Naive thymus-derived CD4-positive, alpha-beta T cell (primary cell): Measurements from ENCODE around the gene TRIP13. TPM values are rescaled to one million over a fixed set of nuclear protein-coding genes. Genes with fewer than 3 reads are reported as not detected.

ENCODE experiments used
- ATAC-seq: fragments of 150-1000 bp; cut with Tn5 transposase; 2 replicates; pipeline ENCODE4 v1.10.0; 2021; ENCODE audit warnings: mild to moderate bottlenecking, moderate library complexity
- CTCF ChIA-PET: fragments of 350-600 bp; sonication (Branson Sonifier 250); formaldehyde crosslinking; loops from one replicate; lab custom pipeline; 2021; ENCODE audit warnings: antibody characterized with exemption; lab: Charles Lee
- POLR2A ChIA-PET: fragments of 350-600 bp; sonication (Branson Sonifier 250); formaldehyde crosslinking; loops from one replicate; lab custom pipeline; 2021; ENCODE audit warnings: antibody characterized with exemption, inconsistent platforms; lab: Charles Lee
- DNase-seq, 9 donors: peaks; one replicate each; pipeline versions ENCODE4 v3.0.0 to v3.0.0-alpha.2; 2020 to 2022; ENCODE audit warnings: mixed read lengths in 1 of 9
- H3K27ac ChIP-seq: one replicate; pipeline ENCODE4 v1.7.0; 2013; ENCODE audit warnings: mild to moderate bottlenecking, low read depth, low read length, moderate library complexity
- H3K27me3 ChIP-seq, 2 donors: one replicate each; pipeline ENCODE4 v1.7.0; 2013; ENCODE audit warnings: low read length in 2 of 2, mild to moderate bottlenecking in 2 of 2, moderate library complexity in 2 of 2; ENCODE audit not compliant: control insufficient read depth in 2 of 2, insufficient read depth in 2 of 2
- H3K36me3 ChIP-seq, 3 experiments: 1 replicate in 2 of 3; 2 replicates in 1 of 3; pipeline ENCODE4 v1.7.0; 2013; ENCODE audit warnings: low read length in 3 of 3, mild to moderate bottlenecking in 3 of 3, moderate library complexity in 1 of 3; ENCODE audit not compliant: insufficient read depth in 3 of 3, control insufficient read depth in 2 of 3
- H3K4me1 ChIP-seq, 2 donors: one replicate each; pipeline ENCODE4 v1.7.0; 2013; ENCODE audit warnings: low read length in 2 of 2, mild to moderate bottlenecking in 2 of 2, moderate library complexity in 1 of 2; ENCODE audit not compliant: control insufficient read depth in 2 of 2, insufficient read depth in 2 of 2
- H3K4me3 ChIP-seq: 2 replicates; pipeline ENCODE4 v1.7.0; 2013; ENCODE audit warnings: mild to moderate bottlenecking, low read length
- H3K9me3 ChIP-seq, 3 experiments: 1 replicate in 2 of 3; 2 replicates in 1 of 3; pipeline ENCODE4 v1.7.0; 2013; ENCODE audit warnings: low read length in 3 of 3; ENCODE audit not compliant: control insufficient read depth in 2 of 3
- H3K27ac Mint-ChIP-seq, 9 donors: one replicate each; pipeline ENCODE4 v1.8.0; 2020 to 2022; ENCODE audit warnings: mixed read lengths in 9 of 9, mild to moderate bottlenecking in 8 of 9, moderate library complexity in 5 of 9, inconsistent platforms in 2 of 9
- H3K27me3 Mint-ChIP-seq, 5 donors: one replicate each; pipeline ENCODE4 v1.8.0; 2021 to 2022; ENCODE audit warnings: mixed read lengths in 5 of 5, mild to moderate bottlenecking in 1 of 5
- H3K36me3 Mint-ChIP-seq, 5 donors: one replicate each; pipeline ENCODE4 v1.8.0; 2020 to 2022; ENCODE audit warnings: mixed read lengths in 5 of 5, mild to moderate bottlenecking in 3 of 5, inconsistent platforms in 1 of 5
- H3K4me1 Mint-ChIP-seq, 7 donors: one replicate each; pipeline ENCODE4 v1.8.0; 2020 to 2022; ENCODE audit warnings: mixed read lengths in 7 of 7, mild to moderate bottlenecking in 3 of 7, inconsistent platforms in 1 of 7
- H3K4me3 Mint-ChIP-seq, 10 donors: one replicate each; pipeline ENCODE4 v1.8.0; 2020 to 2022; ENCODE audit warnings: mild to moderate bottlenecking in 10 of 10, mixed read lengths in 10 of 10, moderate library complexity in 6 of 10, inconsistent platforms in 2 of 10
- H3K9me3 Mint-ChIP-seq, 11 donors: one replicate each; pipeline ENCODE4 v1.8.0; 2020 to 2022; ENCODE audit warnings: mixed read lengths in 11 of 11, mild to moderate bottlenecking in 4 of 11, inconsistent platforms in 1 of 11, moderate library complexity in 1 of 11
- intact Hi-C, 2 donors: fragments of 100-400 bp; cut with micrococcal nuclease; formaldehyde crosslinking; loops; one replicate each; pipeline ENCODE4 v1.15.1; 2023
- polyA plus RNA-seq, 2 donors: library from polyadenylated mRNA; unstranded; fragments of 300-500 nt; fragmentation: Illumina TruSeq; gene quantifications; one replicate each; pipeline ENCODE4 v1.2.3, GENCODE V29; 2021
- total RNA-seq, 6 experiments: library from RNA in 5 of 6; stranded (reverse) in 5 of 6; gene quantifications; 1 replicate in 5 of 6; 2 replicates in 1 of 6; pipeline ENCODE4 v1.2.3 and lab custom pipeline; 2021 to 2026

The TRIP13 gene
- total and polyA plus RNA-seq, 7 experiments from 2014 or later: 0.39 to 23.5 (median 0.57) TPM; not detected in 1

DNA sequence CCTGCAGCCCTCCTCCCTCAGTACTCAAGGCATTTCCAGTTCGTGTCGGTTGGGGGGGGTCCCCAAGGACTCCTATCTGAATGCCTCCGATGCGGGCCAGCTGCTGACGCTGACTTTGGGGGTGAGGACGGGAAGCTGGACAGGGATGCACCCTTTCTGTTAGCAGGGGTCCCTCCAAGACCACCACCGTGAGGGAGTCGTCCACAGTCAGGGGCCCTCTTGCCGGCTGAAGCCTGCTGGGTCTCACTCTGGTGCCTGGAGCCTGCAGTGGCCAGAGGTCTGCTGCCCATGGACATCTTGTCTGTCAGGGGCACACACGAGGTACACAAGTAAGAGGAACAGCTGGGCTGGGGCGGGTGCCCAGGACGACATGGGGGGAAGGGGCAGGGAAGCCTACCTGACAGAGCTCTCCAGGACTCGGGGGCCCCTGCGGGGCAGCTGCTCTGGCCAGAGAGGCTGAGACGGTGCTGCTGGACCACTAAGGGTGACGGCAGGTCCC is 32.8 kb upstream of the TRIP13 start:
- Mint-ChIP-seq H3K4me3 (no peak overlapping the region), H3K4me1 (peaks cover 0 to 6% (median 0%) of the 10 kb centered on the region in 7 donors), H3K36me3 (peaks cover 0 to 7% (median 3%) of the 10 kb centered on the region in 5 donors), H3K9me3 (no peaks in the 10 kb centered on the region), H3K27me3 (no peaks in the 10 kb centered on the region), H3K27ac (no peak overlapping the region)
- DNase-seq: no peak
- H3K9me3 ChIP-seq: no peaks in the 10 kb centered on the region
- H3K27me3 ChIP-seq: no peaks in the 10 kb centered on the region
- H3K27ac ChIP-seq: no peak overlapping the region
- CTCF ChIA-PET: interaction anchor here (0.9 kb wide), 1 partner anchor 43 kb away, joined by 3 read pairs; no protein-coding TSS in a partner anchor
- no peak for ATAC-seq
- POLR2A ChIA-PET: no interaction called here
- no peaks in the 10 kb centered on the region for H3K4me1 ChIP-seq
- H3K36me3 ChIP-seq: peaks cover 0 to 33% (median 9%) of the 10 kb centered on the region in 3 experiments
- H3K4me3 ChIP-seq: no peak overlapping the region
- intact Hi-C loops: no loop called here

DNA sequence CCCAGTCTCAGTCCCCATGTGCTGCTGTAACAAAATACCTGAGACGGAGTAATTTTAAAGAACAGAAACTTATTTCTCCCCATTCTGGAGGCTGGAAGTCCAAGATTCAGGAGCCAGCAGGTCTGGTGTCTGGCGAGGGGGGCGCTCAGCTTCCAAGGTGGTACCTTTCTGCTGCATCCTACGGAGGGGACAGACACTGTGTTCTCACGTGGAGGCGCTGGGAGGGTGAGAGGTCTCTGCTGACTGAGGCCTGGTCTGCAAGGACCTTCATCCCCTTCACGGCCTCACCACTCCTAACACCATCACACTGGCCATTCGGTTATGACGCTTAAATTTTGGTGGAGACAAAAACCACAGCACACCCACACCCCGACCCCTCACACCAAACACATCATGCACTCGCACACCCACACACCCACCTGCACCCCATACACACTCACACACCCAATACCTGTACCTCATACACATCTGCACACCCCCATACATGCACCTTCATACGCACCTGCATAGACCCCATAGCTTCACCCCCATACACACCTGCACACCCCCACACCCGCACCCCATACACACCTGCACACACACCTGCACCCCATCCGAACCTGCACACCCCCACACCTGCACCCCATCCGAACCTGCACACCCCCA is 32.1 kb upstream of the TRIP13 start:
- peak overlapping the region in 1 of 9 donors; percentile 30 for H3K27ac Mint-ChIP-seq
- H3K4me1 ChIP-seq: no peaks in the 10 kb centered on the region
- peaks cover 0 to 6% (median 0%) of the 10 kb centered on the region in 7 donors for H3K4me1 Mint-ChIP-seq
- peaks cover 0 to 41% (median 10%) of the 10 kb centered on the region in 3 experiments for H3K36me3 ChIP-seq
- intact Hi-C loops: no loop called here
- no peaks in the 10 kb centered on the region for H3K27me3 Mint-ChIP-seq
- peak; percentile 10 for ATAC-seq
- ChIA-PET CTCF (interaction anchor here (0.6 to 0.9 kb wide), 2 partner anchors 10 to 42 kb away, joined by 3 read pairs; no protein-coding TSS in a partner anchor), POLR2A (no interaction called here)
- H3K27me3 ChIP-seq: no peaks in the 10 kb centered on the region
- peaks cover 0 to 7% (median 3%) of the 10 kb centered on the region in 5 donors for H3K36me3 Mint-ChIP-seq
- peak overlapping the region in 1 of 10 donors; percentile 8 for H3K4me3 Mint-ChIP-seq
- H3K27ac ChIP-seq: no peak overlapping the region
- no peaks in the 10 kb centered on the region for H3K9me3 ChIP-seq
- DNase-seq: no peak
- no peak overlapping the region for H3K4me3 ChIP-seq
- H3K9me3 Mint-ChIP-seq: no peaks in the 10 kb centered on the region

DNA sequence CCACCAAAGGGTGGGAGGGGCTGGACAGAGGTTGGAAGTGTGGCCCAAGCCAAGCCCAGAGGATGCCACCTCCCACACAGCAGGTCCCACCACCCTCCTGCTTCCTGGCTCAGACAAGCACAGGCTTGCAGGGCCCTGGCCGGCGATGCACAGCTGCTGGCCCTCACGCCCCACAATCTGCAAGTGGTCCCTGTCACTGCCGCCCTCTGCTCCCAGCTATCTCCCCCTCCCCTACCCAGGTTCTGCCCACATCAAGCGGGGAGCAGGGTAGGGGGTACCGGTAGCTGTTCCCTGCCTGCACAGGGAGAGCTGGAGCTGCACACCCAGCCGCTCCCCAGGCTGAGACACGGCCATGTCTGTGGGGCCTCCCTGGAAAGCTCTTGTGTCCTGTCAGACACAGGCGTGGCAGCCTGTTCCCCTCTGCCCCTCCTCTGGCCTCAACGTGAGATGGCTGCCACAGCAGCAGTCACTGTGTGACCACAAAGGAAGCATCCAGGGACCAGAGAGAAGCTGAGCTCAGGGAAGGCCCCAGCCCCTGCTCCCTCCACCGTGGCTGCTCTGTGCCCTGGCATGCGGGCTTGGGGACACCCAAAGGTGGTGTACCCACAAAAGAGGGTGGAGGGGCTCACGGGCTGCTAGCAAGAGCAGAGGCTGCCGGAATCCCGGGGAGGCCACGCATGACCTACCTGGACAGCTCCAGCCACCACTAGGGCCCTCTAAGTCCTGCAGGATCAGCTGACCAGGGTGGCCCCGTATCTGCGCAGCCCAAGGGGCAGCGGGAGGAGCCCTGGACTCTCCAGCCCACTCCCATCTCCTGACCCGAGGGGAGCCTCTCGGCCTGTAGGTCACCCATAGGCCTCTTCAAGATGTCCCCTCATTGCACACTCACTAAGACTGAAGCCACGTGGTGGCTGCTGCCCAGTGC is 31.0 kb upstream of the TRIP13 start:
- no peak for DNase-seq
- POLR2A ChIA-PET: no interaction called here

DNA sequence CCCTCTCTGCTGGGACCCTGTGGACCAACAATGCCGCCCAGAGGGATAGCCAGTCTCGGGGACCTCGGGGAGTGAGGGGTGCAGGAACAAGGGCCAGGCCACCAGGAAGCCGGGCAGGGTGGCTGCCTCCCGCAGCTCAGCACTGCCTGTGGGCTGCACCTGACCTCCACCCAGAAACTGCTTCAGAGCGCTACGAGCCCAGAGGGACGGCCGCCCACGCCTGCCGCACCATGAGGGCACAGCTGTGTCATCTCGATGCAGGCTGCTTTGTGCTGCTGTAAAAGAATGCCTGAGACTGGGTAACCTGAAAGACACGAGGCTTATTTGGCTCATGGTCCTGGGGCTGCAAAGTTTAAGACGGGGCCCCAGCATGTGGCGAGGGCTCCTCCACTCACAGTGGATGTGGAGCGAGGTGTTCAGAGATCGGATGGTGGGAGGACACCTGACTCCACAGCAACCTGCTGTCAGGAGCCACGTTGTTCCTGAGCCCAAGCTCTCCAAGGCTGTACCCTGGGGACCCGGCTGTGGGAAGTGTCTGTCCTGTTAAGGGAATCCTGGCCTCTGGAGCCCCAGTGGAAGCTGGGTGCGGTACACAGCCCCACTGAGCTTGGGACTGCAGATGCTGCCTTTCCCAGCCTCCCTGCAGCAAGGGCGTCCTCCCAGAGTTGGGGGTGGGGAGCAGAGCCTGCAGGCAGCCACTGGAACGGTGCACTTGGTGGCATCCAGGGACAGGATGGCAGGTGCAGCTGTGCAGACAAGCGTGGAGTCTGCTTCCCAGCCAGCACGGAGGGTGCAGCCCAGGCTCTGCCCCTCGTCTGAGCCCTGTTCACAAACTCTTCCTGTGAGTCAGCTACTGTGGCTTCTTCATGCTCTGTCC is 30.1 kb upstream of the TRIP13 start:
- H3K9me3 ChIP-seq: no peaks in the 10 kb centered on the region
- intact Hi-C loops: no loop called here
- no peak overlapping the region for H3K4me3 ChIP-seq
- no peak overlapping the region for H3K4me3 Mint-ChIP-seq
- peaks cover 5 to 22% (median 11%) of the 10 kb centered on the region in 5 donors for H3K36me3 Mint-ChIP-seq
- H3K9me3 Mint-ChIP-seq: no peaks in the 10 kb centered on the region
- no peaks in the 10 kb centered on the region for H3K27me3 Mint-ChIP-seq
- peaks cover 0 to 6% (median 0%) of the 10 kb centered on the region in 7 donors for H3K4me1 Mint-ChIP-seq
- no peaks in the 10 kb centered on the region for H3K27me3 ChIP-seq
- peaks cover 0 to 61% (median 13%) of the 10 kb centered on the region in 3 experiments for H3K36me3 ChIP-seq
- ChIA-PET POLR2A (no interaction called here), CTCF (interaction anchor here (0.5 kb wide), 1 partner anchor 354 kb away, joined by 3 read pairs; no protein-coding TSS in a partner anchor)
- H3K27ac Mint-ChIP-seq: no peak overlapping the region
- DNase-seq (no peak), ATAC-seq (no peak)
- H3K4me1 ChIP-seq: no peaks in the 10 kb centered on the region
- H3K27ac ChIP-seq: no peak overlapping the region

More for the DNA sequence above, 31.0 kb upstream of the TRIP13 start:
- Histone ChIP-seq H3K4me3 (no peak overlapping the region), H3K27ac (no peak overlapping the region), H3K4me1 (no peaks in the 10 kb centered on the region), H3K36me3 (peaks cover 0 to 52% (median 13%) of the 10 kb centered on the region in 3 experiments), H3K27me3 (no peaks in the 10 kb centered on the region), H3K9me3 (no peaks in the 10 kb centered on the region)
- Mint-ChIP-seq H3K9me3 (no peaks in the 10 kb centered on the region), H3K4me3 (no peak overlapping the region), H3K36me3 (peaks cover 3 to 13% (median 10%) of the 10 kb centered on the region in 5 donors), H3K4me1 (peaks cover 0 to 6% (median 0%) of the 10 kb centered on the region in 7 donors), H3K27ac (no peak overlapping the region), H3K27me3 (no peaks in the 10 kb centered on the region)
- no peak for ATAC-seq
- CTCF ChIA-PET: interaction anchor here (0.5 to 0.6 kb wide), 2 partner anchors 9 to 355 kb away, joined by 3 read pairs; no protein-coding TSS in a partner anchor
- intact Hi-C loops: no loop called here

DNA sequence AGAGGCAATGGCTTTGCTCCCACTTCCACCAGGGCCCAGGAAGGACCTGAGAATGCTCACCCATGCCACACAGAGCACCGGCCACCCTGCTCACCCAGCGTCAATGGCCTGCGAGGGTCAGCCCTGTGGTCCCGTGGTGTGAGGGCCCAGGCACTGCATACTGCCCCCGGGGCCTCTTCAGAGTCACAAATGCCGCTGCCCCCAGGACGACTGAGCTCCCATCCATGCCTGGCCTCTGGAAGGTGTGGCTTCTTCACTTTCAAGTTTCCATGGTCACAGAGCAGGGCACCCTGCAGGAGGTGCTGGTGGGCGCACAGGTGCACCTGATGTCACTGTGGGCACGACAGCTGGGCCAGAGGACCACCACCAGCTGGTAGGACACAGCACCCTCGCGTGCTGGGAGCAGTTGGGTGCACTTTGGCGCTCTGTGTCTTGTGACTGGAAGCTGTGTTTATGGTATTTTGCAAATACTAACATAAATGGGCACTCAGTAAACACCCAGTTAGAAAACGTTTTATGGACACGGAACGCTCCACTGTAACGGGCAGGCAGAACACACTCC is 29.4 kb upstream of the TRIP13 start:
- POLR2A ChIA-PET: no interaction called here
- H3K36me3 Mint-ChIP-seq: peaks cover 12 to 29% (median 17%) of the 10 kb centered on the region in 5 donors

More for the DNA sequence above, 29.4 kb upstream of the TRIP13 start:
- no peaks in the 10 kb centered on the region for H3K27me3 ChIP-seq
- intact Hi-C loops: no loop called here
- no peak for DNase-seq
- ATAC-seq: no peak
- no peak overlapping the region for H3K27ac Mint-ChIP-seq
- no peak overlapping the region for H3K4me3 Mint-ChIP-seq
- H3K9me3 ChIP-seq: no peaks in the 10 kb centered on the region
- no peaks in the 10 kb centered on the region for H3K9me3 Mint-ChIP-seq
- CTCF ChIA-PET: no interaction called here
- no peak overlapping the region for H3K27ac ChIP-seq
- peaks cover 0 to 68% (median 19%) of the 10 kb centered on the region in 3 experiments for H3K36me3 ChIP-seq
- H3K4me1 ChIP-seq: no peaks in the 10 kb centered on the region
- peaks cover 0 to 4% (median 0%) of the 10 kb centered on the region in 7 donors for H3K4me1 Mint-ChIP-seq
- H3K4me3 ChIP-seq: no peak overlapping the region
- H3K27me3 Mint-ChIP-seq: no peaks in the 10 kb centered on the region
